SH-SY5Y (cell line): ENCODE results near the gene SREBF1.

Source experiments
- GATA2 ChIP-seq: IDR thresholded peaks from 2 replicates; pipeline ENCODE4 v1.6.1; 2011; ENCODE audit warnings: mild to moderate bottlenecking, low read depth, low read length
- GATA3 ChIP-seq: IDR thresholded peaks from 2 replicates; pipeline ENCODE4 v1.6.1; 2011; ENCODE audit warnings: low read depth, mild to moderate bottlenecking, low read length, moderate library complexity

The SREBF1 gene

DNA sequence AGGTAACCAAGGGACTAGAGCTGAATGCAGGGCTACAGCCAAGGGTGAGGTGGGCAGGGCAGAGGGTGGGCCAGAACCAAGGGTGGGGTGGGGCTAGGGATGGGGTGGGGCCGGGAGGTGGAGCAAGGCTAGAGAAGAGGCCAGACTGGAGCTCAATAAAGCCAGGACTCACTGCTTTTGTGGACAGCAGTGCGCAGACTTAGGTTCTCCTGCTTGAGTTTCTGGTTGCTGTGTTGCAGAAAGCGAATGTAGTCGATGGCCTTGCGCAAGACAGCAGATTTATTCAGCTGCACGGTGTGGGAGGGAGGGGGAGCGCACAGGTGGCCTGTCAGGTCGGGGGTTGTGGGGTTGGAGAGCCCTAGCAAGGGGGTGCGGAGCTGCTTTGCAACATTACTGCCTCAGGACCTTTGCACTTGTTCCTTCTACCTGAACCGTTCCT, 18.7 kb downstream of the SREBF1 start:
- TF ChIP-seq GATA3: no peak

DNA sequence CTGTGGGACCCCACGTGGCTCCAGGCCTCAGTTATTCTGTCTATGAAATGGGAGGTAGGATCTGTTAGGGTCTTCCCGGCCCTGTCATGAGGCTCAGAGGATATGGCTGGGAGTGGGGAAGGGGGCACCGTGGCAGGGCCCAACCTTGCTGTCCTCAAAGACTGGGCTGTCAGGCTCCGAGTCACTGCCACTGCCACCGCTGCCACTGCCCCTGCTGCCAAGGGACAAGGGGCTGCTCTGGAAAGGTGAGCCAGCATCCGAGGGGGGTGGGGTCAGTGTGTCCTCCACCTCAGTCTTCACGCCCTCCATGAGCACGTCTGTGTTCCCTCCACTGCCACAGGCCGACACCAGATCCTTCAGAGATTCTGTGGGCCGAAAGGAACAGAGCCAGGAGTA, 19.2 kb downstream of the SREBF1 start:
- TF ChIP-seq GATA3: no peak
- no peak for TF ChIP-seq GATA2

DNA sequence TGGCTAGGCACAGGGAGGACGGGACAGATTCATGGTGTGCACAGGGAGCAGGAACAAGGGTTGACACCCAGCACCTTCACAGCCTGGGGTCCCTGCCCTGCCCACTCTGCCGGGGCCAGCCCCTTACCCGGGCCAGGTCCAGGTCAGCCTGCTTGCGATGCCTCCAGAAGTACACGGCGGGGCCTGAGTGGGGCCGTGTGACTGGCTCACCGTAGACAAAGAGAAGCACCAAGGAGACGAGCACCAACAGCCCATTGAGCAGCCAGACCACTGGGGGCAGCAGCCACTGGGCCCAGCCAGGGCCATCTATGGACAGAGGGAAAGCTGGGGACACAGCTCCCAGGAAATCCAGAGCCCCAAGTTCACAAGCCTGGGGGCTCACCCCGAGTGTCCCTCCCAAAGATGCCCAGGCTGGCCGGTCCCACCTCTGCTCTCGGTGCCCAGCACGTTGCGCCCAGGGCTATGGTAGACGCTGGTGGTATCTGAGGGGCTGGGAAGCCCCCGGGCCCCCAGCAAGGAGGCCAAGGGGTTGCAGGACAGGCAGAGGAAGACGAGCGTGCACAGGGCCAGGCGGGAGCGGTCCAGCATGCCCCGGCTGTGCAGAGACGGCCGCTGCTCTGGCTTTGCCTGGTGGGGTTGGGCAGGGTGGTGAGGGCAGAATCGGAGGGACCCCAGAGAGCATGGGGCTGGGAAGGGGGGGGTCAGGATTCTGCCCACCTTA, 19.8 kb downstream of the SREBF1 start:
- no peak for TF ChIP-seq GATA3
- TF ChIP-seq GATA2: no peak

DNA sequence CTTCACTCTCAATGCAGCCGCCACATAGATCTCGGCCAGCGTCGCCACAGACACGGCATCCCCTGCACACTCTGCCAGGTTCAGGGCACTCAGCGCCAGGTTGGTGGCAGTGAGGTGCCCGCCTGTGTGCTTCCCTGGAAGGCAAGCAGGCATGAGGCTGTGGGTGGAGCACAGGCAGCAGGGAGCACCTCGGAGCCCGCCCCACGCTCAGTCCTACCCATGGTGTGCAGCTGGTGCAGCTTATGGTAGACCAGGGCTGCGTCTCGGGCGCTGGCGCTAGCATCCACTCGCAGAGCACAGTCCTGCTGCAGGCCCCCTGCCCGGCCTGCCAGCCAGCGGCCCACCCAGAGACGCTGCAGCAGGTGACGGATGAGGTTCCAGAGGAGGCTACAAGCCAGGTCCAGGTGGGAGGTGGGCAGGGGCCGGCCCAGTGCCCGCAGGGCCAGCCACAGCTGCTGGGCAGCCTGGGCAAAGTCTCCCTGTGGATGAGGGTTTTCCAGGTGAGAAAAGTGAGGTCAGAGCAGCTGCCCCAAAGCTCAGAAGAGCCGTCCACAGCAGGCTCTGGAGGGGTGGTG, 20.5 kb downstream of the SREBF1 start:
- TF ChIP-seq GATA2 (no peak), GATA3 (no peak)

DNA sequence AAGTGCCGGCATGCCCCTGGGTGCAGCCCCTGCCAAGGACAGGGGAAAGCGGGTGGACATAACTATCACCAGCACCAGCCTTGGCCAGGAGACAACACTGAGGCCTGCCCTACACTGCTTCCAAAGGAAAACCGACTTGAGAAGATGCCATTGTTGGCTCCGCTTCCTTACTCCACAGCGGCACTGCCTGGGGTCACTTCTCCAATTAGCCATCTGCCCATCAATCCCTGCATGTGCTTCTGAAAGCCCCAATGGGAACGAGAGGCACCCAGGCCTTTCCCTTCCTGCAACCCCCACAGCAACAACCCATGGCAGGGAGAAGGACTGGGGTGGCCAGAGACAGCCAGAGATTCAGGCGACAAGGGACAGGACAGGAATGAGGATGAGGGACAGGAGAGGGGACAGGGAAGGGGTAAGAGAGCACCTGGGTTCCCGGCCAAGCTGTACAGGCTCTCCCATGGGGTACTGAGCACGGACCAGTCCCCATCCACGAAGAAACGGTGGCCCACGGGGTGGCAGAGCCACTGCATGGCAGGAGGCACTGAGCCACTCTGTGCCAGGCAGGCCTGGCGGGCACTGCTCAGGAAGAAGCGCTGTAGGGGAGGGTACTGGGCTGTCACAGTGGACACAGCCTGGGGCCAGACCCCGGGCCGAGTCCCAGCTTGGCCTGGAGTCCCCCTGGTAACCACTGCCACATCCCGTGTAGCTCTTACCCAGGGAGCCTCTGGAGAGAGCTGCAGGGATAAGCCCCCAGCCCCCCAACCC, 21.2 kb downstream of the SREBF1 start:
- TF ChIP-seq GATA2 (no peak), GATA3 (no peak)

DNA sequence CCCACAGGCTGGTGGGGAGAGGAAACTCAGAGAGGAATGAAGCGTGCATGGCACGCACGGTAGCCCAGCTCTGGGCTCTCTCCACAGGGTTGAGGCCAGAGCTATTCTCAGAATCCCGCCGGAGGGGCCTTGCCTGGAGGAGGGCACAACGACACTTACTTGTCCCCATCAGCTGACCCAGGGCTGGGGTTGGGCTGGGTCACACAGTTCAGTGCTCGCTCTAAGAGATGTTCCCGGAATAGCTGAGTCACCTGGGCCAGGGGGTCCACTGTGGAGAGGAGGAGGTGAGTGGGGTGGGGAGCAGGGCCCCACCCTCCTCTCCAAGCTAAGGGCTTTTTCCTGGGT, 21.8 kb downstream of the SREBF1 start:
- TF ChIP-seq GATA2 (no peak), GATA3 (no peak)

DNA sequence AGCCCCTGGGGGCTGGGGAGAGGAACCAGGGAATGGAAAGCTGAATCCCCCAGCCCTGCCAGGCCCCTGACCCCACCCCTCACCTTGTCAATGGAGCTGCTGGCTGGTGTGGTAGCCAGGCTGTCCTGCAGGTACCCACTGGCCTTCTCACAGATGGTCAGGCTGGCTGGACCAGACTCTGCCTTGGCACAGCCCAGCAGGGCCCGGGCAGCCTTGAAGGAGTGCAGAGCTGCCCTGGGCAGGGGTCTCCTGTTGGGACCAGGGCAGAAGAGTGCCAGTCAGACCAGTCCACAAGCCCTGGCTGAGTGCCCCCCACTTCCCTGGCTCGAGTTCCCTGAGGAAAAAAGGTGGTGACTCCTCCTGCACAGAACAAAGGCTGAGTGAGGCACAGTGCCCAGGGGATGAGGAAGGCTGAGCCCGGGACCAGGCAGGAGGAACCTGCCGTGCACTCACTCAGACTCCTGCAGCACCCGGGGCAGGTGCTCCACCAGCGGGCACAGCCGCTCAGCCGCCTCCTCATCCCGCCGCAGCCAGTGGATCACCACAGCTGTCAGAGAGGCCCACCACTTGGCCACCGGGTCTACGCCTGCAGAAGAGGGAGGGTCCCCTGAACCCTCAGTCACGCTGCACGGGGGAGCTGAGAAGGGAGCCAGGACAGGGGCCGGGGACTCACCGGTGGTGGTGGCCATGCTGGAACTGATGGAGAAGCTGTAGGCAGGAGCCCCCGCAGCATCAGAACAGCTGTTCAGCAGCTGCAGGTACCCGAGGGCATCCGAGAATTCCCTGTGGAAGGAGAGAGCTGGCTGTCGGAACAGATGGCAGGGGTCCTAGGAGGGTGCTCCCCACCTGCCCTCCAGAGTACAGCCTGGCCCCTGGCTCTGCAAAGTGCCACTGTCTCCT, 22.4 kb downstream of the SREBF1 start:
- TF ChIP-seq GATA2 (no peak), GATA3 (no peak)

DNA sequence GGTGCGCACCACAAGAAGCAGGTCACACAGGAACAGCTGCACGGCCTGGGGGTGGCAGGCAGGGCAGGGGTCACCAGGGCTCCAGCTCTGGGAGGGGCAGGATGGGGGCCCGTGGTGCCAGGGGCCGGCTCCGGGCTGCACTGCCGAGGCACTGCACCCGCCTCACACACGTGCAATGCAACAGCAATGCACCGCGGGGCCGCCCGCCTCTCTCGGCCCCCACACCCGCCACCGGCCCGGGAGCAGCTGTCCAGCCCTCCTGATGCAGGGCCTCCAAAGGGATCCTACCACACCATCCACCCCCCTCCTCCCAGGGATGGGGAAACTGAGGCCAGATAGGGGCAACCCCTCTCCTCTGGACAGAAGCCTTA, 23.1 kb downstream of the SREBF1 start:
- TF ChIP-seq GATA2: no peak
- no peak for TF ChIP-seq GATA3

DNA sequence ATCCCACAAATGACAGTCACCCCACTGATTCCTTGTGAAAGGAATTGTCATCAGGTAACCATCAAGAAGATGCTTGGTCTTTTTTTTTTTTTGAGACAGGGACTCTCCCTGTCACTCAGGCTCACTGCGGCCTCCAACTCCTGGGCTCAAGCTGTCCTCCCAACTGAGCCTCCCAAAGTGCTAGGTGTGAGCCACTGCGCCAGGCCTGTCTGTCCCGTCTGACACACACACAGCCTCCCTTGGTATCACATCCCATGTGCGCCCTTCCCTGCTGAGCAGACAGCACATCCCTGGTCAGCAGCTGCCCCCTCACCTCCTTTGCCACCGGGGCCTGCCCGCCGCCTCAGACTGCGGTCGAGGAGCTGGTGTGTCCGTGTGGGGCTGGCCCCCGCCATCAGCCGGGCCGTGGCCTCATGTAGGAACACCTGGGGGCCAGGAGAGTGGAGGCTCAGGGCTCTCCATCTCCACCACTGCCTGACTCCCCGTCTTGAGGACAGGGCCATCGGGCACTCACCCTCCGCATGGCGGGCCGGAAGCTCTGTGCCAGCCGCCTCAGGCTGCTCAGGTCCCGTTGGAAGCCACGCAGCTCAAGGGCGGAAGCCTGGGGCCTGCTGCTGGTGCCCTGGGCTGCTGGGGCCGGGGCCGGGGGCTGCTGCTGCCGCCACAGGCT, 23.6 kb downstream of the SREBF1 start:
- TF ChIP-seq GATA2: no peak

DNA sequence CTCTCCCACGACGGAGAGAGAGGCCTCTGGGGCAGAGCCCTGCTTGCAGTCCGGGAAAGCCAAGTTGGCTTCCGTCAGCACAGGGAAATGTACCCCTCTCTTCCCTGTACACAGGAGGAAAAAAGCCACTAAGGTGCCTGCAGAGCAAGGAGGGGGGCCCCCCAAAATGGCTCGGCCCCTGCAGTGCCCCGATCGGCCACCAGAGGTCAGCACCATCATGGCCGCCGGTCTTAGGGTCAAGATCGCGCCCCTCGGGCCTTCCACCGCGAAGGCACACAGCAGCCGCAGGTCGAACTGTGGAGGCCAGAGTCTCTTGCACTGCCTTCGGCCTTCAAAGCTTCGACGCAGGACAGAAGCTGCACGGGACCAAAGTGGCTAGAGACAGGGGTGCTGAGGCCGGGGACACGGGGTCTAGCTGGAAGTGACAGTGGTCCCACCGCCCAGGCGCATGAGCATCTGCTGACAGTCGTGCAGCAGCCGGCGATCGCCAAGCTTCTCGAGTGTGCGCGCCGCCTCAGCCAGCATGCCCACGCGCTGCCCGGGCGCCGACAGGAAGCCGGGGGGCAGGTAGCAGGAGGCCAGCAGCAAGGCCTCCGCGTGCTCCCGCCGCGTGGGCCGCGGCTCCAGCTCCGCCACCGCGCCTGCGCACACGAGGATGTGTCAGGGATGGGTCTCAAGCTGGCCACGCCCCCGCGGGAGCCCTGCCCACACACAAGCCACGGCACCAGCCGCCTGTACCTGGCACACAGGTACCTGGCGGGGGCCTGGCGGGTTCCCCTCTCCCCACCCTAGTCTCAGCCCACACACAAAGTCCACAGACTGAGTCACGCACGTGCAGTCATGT, 24.4 kb downstream of the SREBF1 start:
- TF ChIP-seq GATA2 (no peak), GATA3 (no peak)

DNA sequence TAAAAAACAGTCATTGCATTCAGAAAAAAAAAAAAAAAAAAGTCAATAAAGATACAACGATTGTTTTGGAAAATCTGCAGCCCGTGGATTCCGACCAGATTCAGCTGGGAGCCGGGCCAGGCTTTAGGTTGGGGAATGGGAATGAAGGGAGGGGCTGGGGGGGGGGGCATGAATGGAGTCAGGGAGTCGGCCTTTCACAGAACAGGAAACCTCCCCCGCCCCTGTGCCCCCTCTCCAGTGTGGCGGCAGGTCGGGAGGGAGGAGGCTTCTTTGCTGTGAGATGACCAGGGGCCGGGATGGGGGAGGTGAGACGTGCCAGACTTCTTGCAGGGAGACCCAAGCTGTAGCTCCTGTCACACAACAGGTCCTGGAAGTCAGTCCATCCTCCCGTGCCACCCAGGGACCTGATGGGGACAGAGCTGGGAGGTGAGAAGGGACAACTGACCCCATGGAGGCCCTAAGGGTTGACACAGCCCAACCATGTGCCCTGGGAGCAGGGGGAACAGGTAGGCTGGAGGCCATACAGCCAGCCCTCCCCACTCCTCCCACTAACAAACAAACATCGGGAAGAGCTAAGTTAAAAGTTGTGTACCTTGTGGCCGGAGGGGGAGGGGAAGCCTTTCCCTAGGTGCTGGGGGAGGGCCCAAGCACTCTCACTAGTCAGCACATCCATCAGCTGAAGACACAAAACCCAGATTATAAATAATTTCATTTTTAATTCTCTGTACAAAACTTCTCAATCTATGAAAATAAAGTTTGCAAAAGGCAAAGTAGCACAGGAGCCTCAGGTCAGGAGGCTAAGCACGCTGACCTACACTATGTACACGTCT, 25.2 kb downstream of the SREBF1 start:
- TF ChIP-seq GATA3: no peak
- TF ChIP-seq GATA2: no peak

DNA sequence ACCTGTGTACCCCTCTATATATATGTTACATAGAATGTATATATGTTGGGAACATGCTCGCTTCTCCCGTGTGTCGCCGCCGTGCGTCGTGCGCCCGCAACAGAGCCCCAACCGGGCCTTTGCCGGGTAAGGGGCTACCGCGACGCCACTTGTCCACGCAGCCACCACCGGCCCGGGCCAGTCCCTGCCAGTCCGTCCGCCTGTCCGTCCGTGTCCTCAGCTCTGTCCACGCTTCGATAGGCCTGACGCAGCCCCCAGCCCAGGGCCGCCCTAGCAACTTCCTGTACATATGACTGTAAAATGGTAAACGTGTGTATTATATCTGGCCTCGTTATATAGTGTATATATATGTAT, 25.9 kb downstream of the SREBF1 start:
- TF ChIP-seq GATA2: no peak
- no peak for TF ChIP-seq GATA3
